Neural cell (in vitro differentiated cells): ENCODE data around the gene ATG2A.

Source experiments
- MXI1 ChIP-seq: fragments of 450-650 bp; conservative IDR thresholded peaks from 2 replicates; pipeline ENCODE4 v1.6.1; 2014; ENCODE audit warnings: antibody characterized with exemption, mild to moderate bottlenecking; ENCODE audit not compliant: poor library complexity, severe bottlenecking
- POLR2AphosphoS5 ChIP-seq: IDR thresholded peaks from 2 replicates; pipeline ENCODE4 v1.6.1; 2012
- SMC3 ChIP-seq: fragments of 450-650 bp; conservative IDR thresholded peaks from 2 replicates; pipeline ENCODE4 v1.6.1; 2014; ENCODE audit warnings: antibody characterized with exemption, mild to moderate bottlenecking, moderate library complexity; ENCODE audit not compliant: poor library complexity
- TAF1 ChIP-seq: IDR thresholded peaks from 2 replicates; pipeline ENCODE4 v1.6.1; 2012; ENCODE audit warnings: low read depth
- TF ChIP-seq, protein P1 (sequence below): fragments of 450-650 bp; IDR thresholded peaks from 2 replicates; pipeline ENCODE4 v1.5.1; 2014; ENCODE audit warnings: antibody characterized with exemption, mild to moderate bottlenecking, moderate library complexity; ENCODE audit not compliant: poor library complexity, severe bottlenecking
- TF ChIP-seq, protein P2 (sequence below): IDR thresholded peaks from 2 replicates; pipeline ENCODE4 v1.6.1; 2012; ENCODE audit warnings: borderline replicate concordance

DNA sequence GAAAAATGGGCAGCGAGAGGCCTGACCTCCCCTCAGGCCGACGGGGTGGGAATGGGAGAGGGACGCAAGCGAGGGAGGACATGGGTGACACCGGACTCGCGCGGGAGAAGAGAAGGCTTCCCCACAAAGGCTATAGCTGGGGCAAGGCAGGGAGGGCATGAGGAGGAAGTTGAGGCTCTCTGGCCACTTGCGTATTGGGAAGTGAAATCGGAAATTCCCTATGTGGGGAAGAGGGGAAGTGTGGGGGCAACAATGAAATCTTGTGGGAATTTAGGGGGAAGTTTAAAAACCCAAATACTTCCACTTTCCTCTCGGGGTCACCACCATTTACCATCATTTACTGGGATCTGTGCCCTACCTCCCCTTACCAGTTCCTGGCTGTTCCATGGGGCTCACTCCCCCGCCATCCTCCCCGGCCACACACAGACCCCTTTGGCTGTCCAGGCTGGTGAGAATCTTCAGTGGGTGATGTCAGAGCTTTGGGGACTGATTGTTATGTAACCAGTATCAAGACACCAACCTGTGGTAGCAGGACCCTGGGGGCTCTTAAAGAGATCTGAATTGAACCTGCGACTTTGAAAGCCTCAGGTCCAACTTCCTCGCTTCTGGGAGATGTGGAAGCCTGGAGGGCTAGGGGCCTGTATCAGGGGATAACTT is 37.6 kb downstream of the ATG2A start:
- TF ChIP-seq, protein P1, sequence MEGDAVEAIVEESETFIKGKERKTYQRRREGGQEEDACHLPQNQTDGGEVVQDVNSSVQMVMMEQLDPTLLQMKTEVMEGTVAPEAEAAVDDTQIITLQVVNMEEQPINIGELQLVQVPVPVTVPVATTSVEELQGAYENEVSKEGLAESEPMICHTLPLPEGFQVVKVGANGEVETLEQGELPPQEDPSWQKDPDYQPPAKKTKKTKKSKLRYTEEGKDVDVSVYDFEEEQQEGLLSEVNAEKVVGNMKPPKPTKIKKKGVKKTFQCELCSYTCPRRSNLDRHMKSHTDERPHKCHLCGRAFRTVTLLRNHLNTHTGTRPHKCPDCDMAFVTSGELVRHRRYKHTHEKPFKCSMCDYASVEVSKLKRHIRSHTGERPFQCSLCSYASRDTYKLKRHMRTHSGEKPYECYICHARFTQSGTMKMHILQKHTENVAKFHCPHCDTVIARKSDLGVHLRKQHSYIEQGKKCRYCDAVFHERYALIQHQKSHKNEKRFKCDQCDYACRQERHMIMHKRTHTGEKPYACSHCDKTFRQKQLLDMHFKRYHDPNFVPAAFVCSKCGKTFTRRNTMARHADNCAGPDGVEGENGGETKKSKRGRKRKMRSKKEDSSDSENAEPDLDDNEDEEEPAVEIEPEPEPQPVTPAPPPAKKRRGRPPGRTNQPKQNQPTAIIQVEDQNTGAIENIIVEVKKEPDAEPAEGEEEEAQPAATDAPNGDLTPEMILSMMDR, result no peak
- TF ChIP-seq, protein P2, sequence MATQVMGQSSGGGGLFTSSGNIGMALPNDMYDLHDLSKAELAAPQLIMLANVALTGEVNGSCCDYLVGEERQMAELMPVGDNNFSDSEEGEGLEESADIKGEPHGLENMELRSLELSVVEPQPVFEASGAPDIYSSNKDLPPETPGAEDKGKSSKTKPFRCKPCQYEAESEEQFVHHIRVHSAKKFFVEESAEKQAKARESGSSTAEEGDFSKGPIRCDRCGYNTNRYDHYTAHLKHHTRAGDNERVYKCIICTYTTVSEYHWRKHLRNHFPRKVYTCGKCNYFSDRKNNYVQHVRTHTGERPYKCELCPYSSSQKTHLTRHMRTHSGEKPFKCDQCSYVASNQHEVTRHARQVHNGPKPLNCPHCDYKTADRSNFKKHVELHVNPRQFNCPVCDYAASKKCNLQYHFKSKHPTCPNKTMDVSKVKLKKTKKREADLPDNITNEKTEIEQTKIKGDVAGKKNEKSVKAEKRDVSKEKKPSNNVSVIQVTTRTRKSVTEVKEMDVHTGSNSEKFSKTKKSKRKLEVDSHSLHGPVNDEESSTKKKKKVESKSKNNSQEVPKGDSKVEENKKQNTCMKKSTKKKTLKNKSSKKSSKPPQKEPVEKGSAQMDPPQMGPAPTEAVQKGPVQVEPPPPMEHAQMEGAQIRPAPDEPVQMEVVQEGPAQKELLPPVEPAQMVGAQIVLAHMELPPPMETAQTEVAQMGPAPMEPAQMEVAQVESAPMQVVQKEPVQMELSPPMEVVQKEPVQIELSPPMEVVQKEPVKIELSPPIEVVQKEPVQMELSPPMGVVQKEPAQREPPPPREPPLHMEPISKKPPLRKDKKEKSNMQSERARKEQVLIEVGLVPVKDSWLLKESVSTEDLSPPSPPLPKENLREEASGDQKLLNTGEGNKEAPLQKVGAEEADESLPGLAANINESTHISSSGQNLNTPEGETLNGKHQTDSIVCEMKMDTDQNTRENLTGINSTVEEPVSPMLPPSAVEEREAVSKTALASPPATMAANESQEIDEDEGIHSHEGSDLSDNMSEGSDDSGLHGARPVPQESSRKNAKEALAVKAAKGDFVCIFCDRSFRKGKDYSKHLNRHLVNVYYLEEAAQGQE, result no peak
- no peak for TF ChIP-seq SMC3
- no peak for TF ChIP-seq POLR2AphosphoS5
- TF ChIP-seq TAF1, result no peak
- no peak for TF ChIP-seq MXI1
